HepG2 (cell line): ENCODE data around the gene UTS2R.
"Not testable (repeated sequence)": the region's sequence is repeated elsewhere in the genome, so short reads cannot be mapped to it uniquely, and the experiment has no call there.

Source experiments
- GABPA ChIP-seq, 2 experiments: IDR thresholded peaks; 2 replicates each; pipeline ENCODE4 v1.6.1; 2011 to 2016; ENCODE audit warnings: low read depth in 2 of 2, low read length in 1 of 2, missing biosample characterization in 1 of 2, missing genetic modification characterization in 1 of 2
- HNRNPLL ChIP-seq: fragments of 200-400 bp; formaldehyde crosslinking; IDR thresholded peaks from 2 replicates; pipeline ENCODE4 v1.6.1; 2017; ENCODE audit warnings: mild to moderate bottlenecking, low read depth, low read length; ENCODE audit not compliant: poor library complexity, severe bottlenecking
- KLF13 ChIP-seq: sonication (generic); formaldehyde crosslinking; IDR thresholded peaks from 2 replicates; pipeline ENCODE4 v1.4.0; 2020; ENCODE audit warnings: mild to moderate bottlenecking, missing genetic modification reagents
- MYPOP ChIP-seq: sonication (generic); formaldehyde crosslinking; IDR thresholded peaks from 2 replicates; pipeline ENCODE4 v1.8.1; 2023; ENCODE audit warnings: mild to moderate bottlenecking, moderate library complexity, missing genetic modification reagents
- POLR2G ChIP-seq: fragments of 200-400 bp; formaldehyde crosslinking; IDR thresholded peaks from 2 replicates; pipeline ENCODE4 v1.6.1; 2018; ENCODE audit warnings: mild to moderate bottlenecking, low read depth, low read length, moderate library complexity
- RFX5 ChIP-seq: IDR thresholded peaks from 2 replicates; pipeline ENCODE4 v1.6.1; 2011; ENCODE audit warnings: low read depth, low read length, improper control_type of control experiment
- TRIM24 ChIP-seq: sonication (generic); formaldehyde crosslinking; IDR thresholded peaks from 2 replicates; pipeline ENCODE4 v1.8.0; 2022; ENCODE audit warnings: mild to moderate bottlenecking, missing genetic modification reagents
- ZNF576 ChIP-seq: sonication (generic); formaldehyde crosslinking; IDR thresholded peaks from 2 replicates; pipeline ENCODE4 v1.4.0; 2020; ENCODE audit warnings: mild to moderate bottlenecking, missing genetic modification reagents
- TF ChIP-seq, protein P1 (sequence below): sonication (generic); formaldehyde crosslinking; IDR thresholded peaks from 2 replicates; pipeline ENCODE4 v1.9.0; 2022; ENCODE audit warnings: missing genetic modification reagents, mild to moderate bottlenecking, borderline replicate concordance
- TF ChIP-seq, protein P2 (sequence below): sonication (generic); formaldehyde crosslinking; IDR thresholded peaks from one replicate; pipeline ENCODE4 v1.5.1; 2020; ENCODE audit warnings: mild to moderate bottlenecking, missing genetic modification reagents; ENCODE audit errors: not compliant biosample characterization
- TF ChIP-seq, protein P3 (sequence below): sonication (generic); IDR thresholded peaks from 2 replicates; pipeline ENCODE4 v1.6.1; 2016; ENCODE audit warnings: low read depth, borderline replicate concordance
- TF ChIP-seq, protein P4 (sequence below): IDR thresholded peaks from 2 replicates; pipeline ENCODE4 v1.6.1; 2016; ENCODE audit warnings: low read depth

GRCh38 chr17:82382220-82382932 is 10.8 kb downstream of the UTS2R start:
- TF ChIP-seq GABPA (IDR thresholded peaks at IDR 0.05; ENCODE audit: low read depth, low read length); GABPA (CRISPR knock-in tag; IDR thresholded peaks at IDR 0.05; ENCODE audit: low read depth); TRIM24 (CRISPR knock-in tag); HNRNPLL; KLF13; ZNF576 (CRISPR knock-in tag); POLR2G; RFX5; MYPOP (CRISPR knock-in tag): not testable (repeated sequence)
- TF ChIP-seq, protein P1, sequence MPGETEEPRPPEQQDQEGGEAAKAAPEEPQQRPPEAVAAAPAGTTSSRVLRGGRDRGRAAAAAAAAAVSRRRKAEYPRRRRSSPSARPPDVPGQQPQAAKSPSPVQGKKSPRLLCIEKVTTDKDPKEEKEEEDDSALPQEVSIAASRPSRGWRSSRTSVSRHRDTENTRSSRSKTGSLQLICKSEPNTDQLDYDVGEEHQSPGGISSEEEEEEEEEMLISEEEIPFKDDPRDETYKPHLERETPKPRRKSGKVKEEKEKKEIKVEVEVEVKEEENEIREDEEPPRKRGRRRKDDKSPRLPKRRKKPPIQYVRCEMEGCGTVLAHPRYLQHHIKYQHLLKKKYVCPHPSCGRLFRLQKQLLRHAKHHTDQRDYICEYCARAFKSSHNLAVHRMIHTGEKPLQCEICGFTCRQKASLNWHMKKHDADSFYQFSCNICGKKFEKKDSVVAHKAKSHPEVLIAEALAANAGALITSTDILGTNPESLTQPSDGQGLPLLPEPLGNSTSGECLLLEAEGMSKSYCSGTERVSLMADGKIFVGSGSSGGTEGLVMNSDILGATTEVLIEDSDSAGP (CRISPR knock-in tag), result not testable (repeated sequence)
- TF ChIP-seq, protein P2, sequence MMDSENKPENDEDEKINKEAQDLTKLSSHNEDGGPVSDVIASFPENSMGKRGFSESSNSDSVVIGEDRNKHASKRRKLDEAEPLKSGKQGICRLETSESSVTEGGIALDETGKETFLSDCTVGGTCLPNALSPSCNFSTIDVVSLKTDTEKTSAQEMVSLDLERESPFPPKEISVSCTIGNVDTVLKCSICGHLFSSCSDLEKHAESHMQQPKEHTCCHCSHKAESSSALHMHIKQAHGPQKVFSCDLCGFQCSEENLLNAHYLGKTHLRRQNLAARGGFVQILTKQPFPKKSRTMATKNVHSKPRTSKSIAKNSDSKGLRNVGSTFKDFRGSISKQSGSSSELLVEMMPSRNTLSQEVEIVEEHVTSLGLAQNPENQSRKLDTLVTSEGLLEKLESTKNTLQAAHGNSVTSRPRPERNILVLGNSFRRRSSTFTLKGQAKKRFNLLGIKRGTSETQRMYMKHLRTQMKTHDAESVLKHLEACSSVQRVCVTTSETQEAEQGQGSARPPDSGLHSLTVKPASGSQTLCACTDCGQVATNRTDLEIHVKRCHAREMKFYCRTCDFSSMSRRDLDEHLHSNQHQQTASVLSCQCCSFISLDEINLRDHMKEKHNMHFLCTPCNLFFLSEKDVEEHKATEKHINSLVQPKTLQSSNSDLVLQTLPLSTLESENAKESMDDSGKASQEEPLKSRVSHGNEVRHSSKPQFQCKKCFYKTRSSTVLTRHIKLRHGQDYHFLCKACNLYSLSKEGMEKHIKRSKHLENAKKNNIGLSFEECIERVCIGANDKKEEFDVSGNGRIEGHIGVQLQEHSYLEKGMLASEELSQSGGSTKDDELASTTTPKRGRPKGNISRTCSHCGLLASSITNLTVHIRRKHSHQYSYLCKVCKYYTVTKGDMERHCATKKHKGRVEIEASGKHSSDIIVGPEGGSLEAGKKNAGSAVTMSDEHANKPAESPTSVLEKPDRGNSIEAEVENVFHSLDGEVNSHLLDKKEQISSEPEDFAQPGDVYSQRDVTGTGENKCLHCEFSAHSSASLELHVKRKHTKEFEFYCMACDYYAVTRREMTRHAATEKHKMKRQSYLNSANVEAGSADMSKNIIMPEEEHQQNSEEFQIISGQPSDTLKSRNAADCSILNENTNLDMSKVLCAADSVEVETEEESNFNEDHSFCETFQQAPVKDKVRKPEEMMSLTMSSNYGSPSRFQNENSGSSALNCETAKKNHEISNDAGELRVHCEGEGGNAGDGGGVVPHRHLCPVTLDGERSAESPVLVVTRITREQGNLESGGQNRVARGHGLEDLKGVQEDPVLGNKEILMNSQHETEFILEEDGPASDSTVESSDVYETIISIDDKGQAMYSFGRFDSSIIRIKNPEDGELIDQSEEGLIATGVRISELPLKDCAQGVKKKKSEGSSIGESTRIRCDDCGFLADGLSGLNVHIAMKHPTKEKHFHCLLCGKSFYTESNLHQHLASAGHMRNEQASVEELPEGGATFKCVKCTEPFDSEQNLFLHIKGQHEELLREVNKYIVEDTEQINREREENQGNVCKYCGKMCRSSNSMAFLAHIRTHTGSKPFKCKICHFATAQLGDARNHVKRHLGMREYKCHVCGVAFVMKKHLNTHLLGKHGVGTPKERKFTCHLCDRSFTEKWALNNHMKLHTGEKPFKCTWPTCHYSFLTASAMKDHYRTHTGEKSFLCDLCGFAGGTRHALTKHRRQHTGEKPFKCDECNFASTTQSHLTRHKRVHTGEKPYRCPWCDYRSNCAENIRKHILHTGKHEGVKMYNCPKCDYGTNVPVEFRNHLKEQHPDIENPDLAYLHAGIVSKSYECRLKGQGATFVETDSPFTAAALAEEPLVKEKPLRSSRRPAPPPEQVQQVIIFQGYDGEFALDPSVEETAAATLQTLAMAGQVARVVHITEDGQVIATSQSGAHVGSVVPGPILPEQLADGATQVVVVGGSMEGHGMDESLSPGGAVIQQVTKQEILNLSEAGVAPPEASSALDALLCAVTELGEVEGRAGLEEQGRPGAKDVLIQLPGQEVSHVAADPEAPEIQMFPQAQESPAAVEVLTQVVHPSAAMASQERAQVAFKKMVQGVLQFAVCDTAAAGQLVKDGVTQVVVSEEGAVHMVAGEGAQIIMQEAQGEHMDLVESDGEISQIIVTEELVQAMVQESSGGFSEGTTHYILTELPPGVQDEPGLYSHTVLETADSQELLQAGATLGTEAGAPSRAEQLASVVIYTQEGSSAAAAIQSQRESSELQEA (CRISPR knock-in tag), result not testable (repeated sequence)
- TF ChIP-seq, protein P3, sequence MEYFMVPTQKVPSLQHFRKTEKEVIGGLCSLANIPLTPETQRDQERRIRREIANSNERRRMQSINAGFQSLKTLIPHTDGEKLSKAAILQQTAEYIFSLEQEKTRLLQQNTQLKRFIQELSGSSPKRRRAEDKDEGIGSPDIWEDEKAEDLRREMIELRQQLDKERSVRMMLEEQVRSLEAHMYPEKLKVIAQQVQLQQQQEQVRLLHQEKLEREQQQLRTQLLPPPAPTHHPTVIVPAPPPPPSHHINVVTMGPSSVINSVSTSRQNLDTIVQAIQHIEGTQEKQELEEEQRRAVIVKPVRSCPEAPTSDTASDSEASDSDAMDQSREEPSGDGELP, result not testable (repeated sequence)
- TF ChIP-seq, protein P4, sequence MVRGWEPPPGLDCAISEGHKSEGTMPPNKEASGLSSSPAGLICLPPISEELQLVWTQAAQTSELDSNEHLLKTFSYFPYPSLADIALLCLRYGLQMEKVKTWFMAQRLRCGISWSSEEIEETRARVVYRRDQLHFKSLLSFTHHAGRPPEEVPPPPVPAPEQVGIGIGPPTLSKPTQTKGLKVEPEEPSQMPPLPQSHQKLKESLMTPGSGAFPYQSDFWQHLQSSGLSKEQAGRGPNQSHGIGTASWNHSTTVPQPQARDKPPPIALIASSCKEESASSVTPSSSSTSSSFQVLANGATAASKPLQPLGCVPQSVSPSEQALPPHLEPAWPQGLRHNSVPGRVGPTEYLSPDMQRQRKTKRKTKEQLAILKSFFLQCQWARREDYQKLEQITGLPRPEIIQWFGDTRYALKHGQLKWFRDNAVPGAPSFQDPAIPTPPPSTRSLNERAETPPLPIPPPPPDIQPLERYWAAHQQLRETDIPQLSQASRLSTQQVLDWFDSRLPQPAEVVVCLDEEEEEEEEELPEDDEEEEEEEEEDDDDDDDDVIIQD (CRISPR knock-in tag), result not testable (repeated sequence)
